Keratinocyte (primary cell): ENCODE results near the gene NBL1.

Source experiments
- CTCF ChIP-seq, 3 experiments: IDR thresholded peaks in 1 of 3; conservative IDR thresholded peaks in 1 of 3; optimal IDR thresholded peaks in 1 of 3; 2 replicates in 2 of 3; 3 replicates in 1 of 3; pipeline versions ENCODE3 to v1.5.1; 2011; ENCODE audit warnings: low read length in 3 of 3, mild to moderate bottlenecking in 3 of 3, moderate library complexity in 2 of 3, control low read depth in 1 of 3, inconsistent platforms in 1 of 3; ENCODE audit not compliant: insufficient read depth in 2 of 3; ENCODE audit errors: extremely low read depth in 1 of 3
- EZH2 ChIP-seq: IDR thresholded peaks from one replicate; pipeline ENCODE4 v1.6.1; 2012; ENCODE audit warnings: inconsistent platforms, mild to moderate bottlenecking, low read length, moderate library complexity

DNA sequence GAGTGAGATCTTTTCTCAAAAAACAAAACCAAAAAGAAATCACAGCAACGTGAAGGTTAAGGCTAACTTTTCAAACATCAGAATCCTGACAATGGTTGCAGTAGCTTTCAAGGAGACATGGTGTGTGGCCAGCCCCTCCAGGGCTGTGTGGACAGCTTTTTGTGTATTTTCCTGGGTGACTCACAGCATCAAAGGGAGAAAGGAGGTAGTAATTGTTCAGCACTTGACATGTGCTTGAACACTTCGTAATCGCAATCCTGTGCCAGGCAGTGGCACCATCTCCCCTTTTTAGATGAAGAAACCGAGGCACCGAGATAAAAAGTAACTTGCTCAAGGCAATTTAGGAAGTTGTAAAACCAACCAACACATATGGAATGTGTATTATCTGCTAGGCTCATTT lies 10.3 kb downstream of the NBL1 start:
- TF ChIP-seq CTCF (optimal IDR thresholded peaks at IDR 0.05 in 1 of 3, IDR thresholded peaks at IDR 0.05 in 1 of 3, conservative IDR thresholded peaks at IDR 0.05 in 1 of 3; ENCODE audit: extremely low read depth in 1 of 3, insufficient read depth in 2 of 3, low read length in 3 of 3) (no peak), EZH2 (no peak)
